Body of pancreas (tissue), 4 donors: ENCODE measurements around the gene TMEM94. TPM values are rescaled to one million over a fixed set of nuclear protein-coding genes. Genes with fewer than 3 reads are reported as not detected.
"Not testable (repeated sequence)": the region's sequence is repeated elsewhere in the genome, so short reads cannot be mapped to it uniquely, and the experiment has no call there.

Experiments used
- ATAC-seq: fragments of 150-250 bp; one replicate; pipeline ENCODE4 v1.9.1; 2016
- DNase-seq, 4 donors: peaks; one replicate each; pipeline ENCODE4 v3.0.0-alpha.2; 2019
- H3K27ac ChIP-seq, 4 donors: fragments of 200-600 bp; sonication (generic); 1 replicate in 3 of 4; 2 replicates in 1 of 4; pipeline versions ENCODE4 v1.5.1 to v1.6.1; 2016 to 2019; ENCODE audit warnings: mild to moderate bottlenecking in 1 of 4, mixed read lengths in 1 of 4, moderate library complexity in 1 of 4
- H3K27me3 ChIP-seq, 2 donors: fragments of 200-600 bp; sonication (generic); one replicate each; pipeline ENCODE4 v1.6.0; 2016; ENCODE audit warnings: mild to moderate bottlenecking in 1 of 2
- H3K36me3 ChIP-seq, 2 donors: fragments of 200-600 bp; sonication (generic); replicated peaks in 1 of 2; 2 replicates each; pipeline ENCODE4 v1.5.1; 2016; ENCODE audit warnings: low read depth in 2 of 2; ENCODE audit not compliant: insufficient read depth in 1 of 2
- H3K4me1 ChIP-seq: fragments of 200-600 bp; sonication (generic); one replicate; pipeline ENCODE4 v1.6.0; 2016
- H3K4me3 ChIP-seq, 2 donors: fragments of 200-600 bp; sonication (generic); 1 replicate in 1 of 2; 2 replicates in 1 of 2; pipeline ENCODE4 v1.5.1; 2016 to 2019
- H3K9me3 ChIP-seq, 3 donors: fragments of 200-600 bp; sonication (generic); 1 replicate in 2 of 3; 2 replicates in 1 of 3; pipeline ENCODE4 v1.5.1; 2016
- POLR2A ChIP-seq, 3 donors: fragments of 450-650 bp; IDR thresholded peaks; one replicate each; pipeline ENCODE4 v1.6.1; 2016; ENCODE audit warnings: antibody characterized with exemption in 3 of 3, mild to moderate bottlenecking in 2 of 3
- WGBS, 2 donors: methylation state at CpG; one replicate each; pipeline ENCODE4 v1.1.5; 2017; 5-methylcytosine and 5-hydroxymethylcytosine counted together
- intact Hi-C: fragments of 100-400 bp; cut with DNase I; formaldehyde crosslinking; loops from one replicate; pipeline ENCODE4 v1.15.1; 2023
- total RNA-seq, 2 donors: library from RNA; depleted of rRNA; stranded (reverse); fragments of >200 nt; gene quantifications; one replicate each; pipeline ENCODE4 v1.1.0, GENCODE V29; 2016
- TF ChIP-seq, protein P1 (sequence below), 7 experiments: fragments of 450-650 bp in 4 of 7; fragments of 200-600 bp in 3 of 7; sonication (generic) in 3 of 7; IDR thresholded peaks; one replicate each; pipeline ENCODE4 v1.5.1; 2016 to 2019; ENCODE audit warnings: antibody characterized with exemption in 7 of 7

Gene TMEM94
- total RNA-seq, 2 donors from 2014 or later = 27.2 to 145 TPM

DNA sequence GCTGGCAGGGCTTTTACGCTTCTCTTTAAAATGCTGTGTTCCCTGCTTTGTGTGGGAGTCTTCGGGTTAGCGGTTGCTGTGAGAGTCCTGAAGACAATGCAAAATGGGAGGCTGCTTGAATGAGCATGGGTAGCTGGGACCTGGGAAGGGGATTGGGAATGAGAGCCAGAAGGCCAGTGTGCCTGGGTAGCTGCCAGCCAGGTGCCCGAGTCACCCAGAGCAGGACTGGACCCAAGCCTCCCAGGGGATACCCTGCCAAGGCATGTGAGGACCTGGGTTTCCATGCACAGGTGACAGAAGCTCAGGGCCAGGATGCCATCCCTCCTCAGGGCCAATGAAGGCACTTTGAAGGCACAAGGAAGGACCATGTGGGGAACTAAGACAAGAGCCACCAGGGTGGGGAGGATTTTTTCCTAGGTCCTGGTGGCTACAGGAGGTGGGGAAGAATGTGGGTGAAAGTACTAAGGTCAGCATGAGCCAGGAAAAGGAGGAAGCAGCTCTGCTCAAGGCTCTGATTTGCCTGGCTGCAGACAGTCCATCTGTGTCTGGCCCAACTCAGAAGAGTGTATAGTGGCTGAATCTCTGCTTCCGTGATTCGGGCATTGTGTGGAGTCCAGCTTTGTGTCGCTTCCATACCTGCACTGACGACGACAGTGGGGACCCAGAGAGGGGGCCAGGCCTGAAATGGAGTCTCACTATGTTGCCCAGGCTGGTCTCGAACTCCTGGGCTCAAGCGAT, 20.5 kb downstream of the TMEM94 start:
- ATAC-seq = no peak

DNA sequence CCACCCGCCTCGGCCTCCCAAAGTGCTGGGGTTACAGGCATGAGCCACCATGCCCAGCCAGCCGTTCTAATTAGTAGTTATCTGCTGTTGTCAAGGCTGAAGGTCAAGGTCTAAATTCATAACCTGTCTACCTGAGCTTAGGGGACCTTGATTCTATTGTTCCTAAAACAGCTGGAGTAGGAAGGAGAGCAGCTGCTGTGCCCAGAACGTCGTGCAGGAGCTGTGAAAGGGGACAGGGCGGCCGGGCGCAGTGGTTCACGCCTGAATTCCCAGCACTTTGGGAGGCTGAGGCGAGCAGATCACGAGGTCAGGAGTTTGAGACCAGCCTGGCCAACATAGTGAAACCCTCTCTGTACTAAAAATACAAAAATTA, 21.0 kb downstream of the TMEM94 start:
- H3K27me3 ChIP-seq, intact Hi-C loops, H3K27ac ChIP-seq, H3K4me1 ChIP-seq, H3K9me3 ChIP-seq, H3K36me3 ChIP-seq, ATAC-seq, H3K4me3 ChIP-seq, DNase-seq: not testable (repeated sequence)
- WGBS, 2 donors = 76 to 82% methylated on average over 8 to 11 of the region's 11 CpGs

More for the DNA sequence above, 20.5 kb downstream of the TMEM94 start:
- Histone ChIP-seq H3K4me3 (no peak overlapping the region), H3K36me3 (peaks cover 0 to 3% of the 10 kb centered on the region in 2 donors), H3K27ac (no peak overlapping the region), H3K4me1 (peaks cover 8% of the 10 kb centered on the region), H3K27me3 (no peaks in the 10 kb centered on the region), H3K9me3 (no peaks in the 10 kb centered on the region)
- TF ChIP-seq POLR2A (IDR thresholded peaks at IDR 0.05) = no peak
- TF ChIP-seq, protein P1, sequence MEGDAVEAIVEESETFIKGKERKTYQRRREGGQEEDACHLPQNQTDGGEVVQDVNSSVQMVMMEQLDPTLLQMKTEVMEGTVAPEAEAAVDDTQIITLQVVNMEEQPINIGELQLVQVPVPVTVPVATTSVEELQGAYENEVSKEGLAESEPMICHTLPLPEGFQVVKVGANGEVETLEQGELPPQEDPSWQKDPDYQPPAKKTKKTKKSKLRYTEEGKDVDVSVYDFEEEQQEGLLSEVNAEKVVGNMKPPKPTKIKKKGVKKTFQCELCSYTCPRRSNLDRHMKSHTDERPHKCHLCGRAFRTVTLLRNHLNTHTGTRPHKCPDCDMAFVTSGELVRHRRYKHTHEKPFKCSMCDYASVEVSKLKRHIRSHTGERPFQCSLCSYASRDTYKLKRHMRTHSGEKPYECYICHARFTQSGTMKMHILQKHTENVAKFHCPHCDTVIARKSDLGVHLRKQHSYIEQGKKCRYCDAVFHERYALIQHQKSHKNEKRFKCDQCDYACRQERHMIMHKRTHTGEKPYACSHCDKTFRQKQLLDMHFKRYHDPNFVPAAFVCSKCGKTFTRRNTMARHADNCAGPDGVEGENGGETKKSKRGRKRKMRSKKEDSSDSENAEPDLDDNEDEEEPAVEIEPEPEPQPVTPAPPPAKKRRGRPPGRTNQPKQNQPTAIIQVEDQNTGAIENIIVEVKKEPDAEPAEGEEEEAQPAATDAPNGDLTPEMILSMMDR (IDR thresholded peaks at IDR 0.05) = no peak
- intact Hi-C loops = no loop called here
- DNase-seq = no peak
- WGBS, 2 donors = 75 to 78% methylated on average over 10 to 11 of the region's 11 CpGs

DNA sequence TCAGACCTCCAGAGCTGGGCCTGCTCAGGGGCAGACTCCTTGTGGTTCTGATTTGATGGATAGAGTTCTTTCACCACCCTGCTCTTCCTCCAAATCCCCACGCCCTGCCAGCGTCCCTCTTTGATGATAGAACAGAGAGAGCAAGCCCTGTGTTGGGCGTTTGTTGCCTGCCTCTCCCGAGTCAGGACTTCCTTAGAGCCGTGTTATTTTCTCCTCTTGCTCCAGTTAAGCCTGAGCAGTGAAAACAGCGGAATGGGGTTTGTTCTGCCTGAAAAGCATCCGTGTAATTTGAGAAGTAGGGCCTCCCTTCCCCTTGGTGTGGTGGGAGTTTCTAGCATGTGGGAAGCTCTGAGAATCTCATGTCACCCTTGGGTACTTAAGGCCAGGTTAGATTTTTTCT, 22.1 kb downstream of the TMEM94 start:
- Histone ChIP-seq H3K4me3 (no peak overlapping the region), H3K36me3 (no peaks in the 10 kb centered on the region), H3K27ac (no peak overlapping the region), H3K9me3 (no peaks in the 10 kb centered on the region), H3K27me3 (no peaks in the 10 kb centered on the region), H3K4me1 (peaks cover 8% of the 10 kb centered on the region)
- ATAC-seq (no peak), DNase-seq (no peak)
- no peak for TF ChIP-seq POLR2A (IDR thresholded peaks at IDR 0.05)
- TF ChIP-seq, protein P1 (IDR thresholded peaks at IDR 0.05) = no peak
- intact Hi-C loops = no loop called here
- WGBS, 2 donors = 82 to 85% methylated on average over 7 of the region's 7 CpGs

DNA sequence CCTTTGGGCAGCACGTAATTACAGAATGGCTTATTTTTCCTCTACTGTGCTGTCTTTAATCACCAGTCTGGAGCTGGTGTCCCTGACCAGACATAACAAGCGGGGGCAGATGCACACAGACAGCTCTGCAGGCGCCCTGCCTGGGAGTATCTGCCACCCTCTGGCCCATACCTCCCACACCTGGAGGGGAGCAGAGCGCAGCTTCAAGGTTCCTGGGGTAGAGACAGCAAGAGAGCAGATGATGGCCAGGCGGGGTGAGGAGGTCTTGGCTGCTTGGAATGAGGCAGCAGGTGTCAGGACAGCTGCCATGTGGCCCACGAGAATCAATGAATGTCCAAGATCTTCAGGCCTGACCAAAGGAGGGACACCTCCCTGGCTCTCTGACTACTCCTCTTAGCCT, 23.8 kb downstream of the TMEM94 start:
- H3K27ac ChIP-seq = no peak overlapping the region

DNA sequence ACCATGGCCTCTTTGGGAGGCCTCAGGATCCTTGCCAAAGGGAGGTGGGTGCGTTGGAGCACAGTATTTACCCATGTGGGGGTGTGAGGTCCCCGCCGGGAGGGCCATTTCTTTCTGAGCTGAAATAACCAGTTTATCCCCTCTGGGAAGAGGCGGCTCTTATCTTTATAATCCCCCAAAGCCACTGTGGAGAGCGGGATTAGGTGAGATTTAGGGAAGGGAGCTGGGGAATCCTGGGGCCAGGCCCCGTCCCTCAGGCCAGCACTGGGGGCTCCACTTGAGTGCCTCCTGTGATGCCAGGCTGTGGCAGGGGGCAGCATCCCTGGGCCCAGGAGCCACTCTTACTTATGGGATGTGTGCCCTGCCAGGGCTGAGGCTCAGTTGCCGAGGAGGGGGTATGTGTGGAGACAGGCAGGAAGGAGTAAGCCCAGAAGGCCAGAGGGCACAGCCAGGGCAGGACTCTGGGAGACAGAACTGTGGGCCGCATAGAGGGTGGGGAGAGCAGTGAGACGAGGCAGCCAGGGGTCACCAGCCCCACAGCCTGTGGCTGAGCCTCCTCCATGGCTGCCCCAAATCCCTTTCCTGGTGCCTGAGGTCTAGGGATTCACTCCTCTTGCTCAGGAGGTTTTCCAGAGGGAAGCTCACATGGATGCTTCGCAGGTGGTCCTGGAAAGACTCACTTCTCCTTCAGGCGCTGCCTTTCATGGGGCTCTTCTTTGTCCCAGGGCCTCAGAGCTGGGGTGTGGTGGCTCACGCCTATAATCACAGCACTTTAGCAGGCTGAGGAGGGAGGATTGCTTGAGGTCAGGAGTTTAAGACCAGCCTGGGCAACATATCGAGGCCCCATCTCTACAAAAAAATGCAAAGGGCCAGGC, 25.0 kb downstream of the TMEM94 start:
- Histone ChIP-seq H3K4me1 (peaks cover 8% of the 10 kb centered on the region), H3K4me3 (no peak overlapping the region), H3K36me3 (no peaks in the 10 kb centered on the region), H3K27ac (no peak overlapping the region), H3K27me3 (no peaks in the 10 kb centered on the region), H3K9me3 (no peaks in the 10 kb centered on the region)
- intact Hi-C loops = loop anchor here (10.0 kb wide), 1 partner anchor 57 kb away; no protein-coding TSS in a partner anchor
- TF ChIP-seq, protein P1 (IDR thresholded peaks at IDR 0.05) = no peak
- WGBS, 2 donors = 83 to 85% methylated on average over 9 to 13 of the region's 13 CpGs
- DNase-seq (no peak), ATAC-seq (no peak)

More for the DNA sequence above, 23.8 kb downstream of the TMEM94 start:
- Histone ChIP-seq H3K9me3 (no peaks in the 10 kb centered on the region), H3K36me3 (no peaks in the 10 kb centered on the region), H3K27me3 (no peaks in the 10 kb centered on the region), H3K4me3 (no peak overlapping the region), H3K4me1 (peaks cover 8% of the 10 kb centered on the region)
- intact Hi-C loops = loop anchor here (10.0 kb wide), 1 partner anchor 55 kb away; no protein-coding TSS in a partner anchor
- no peak for TF ChIP-seq POLR2A (IDR thresholded peaks at IDR 0.05)
- TF ChIP-seq, protein P1 (IDR thresholded peaks at IDR 0.05) = no peak
- 90% methylated on average over 2 to 6 of the region's 6 CpGs for WGBS, 2 donors
- no peak for ATAC-seq
- DNase-seq = no peak
